Measurements from ENCODE around the gene MERTK.

The MERTK gene

GRCh38 chr2:111999809-112000208, 101.4 kb downstream of the MERTK start:
- H3K27me3 ChIP-seq (ENCODE audit: insufficient read depth, low read depth, severe bottlenecking) = no peaks in the 10 kb centered on the region
- no peak for DNase-seq
- no peaks in the 10 kb centered on the region for H3K36me3 ChIP-seq
- H3K9me3 ChIP-seq (ENCODE audit: severe bottlenecking) = no peaks in the 10 kb centered on the region
- TF ChIP-seq CTCF (IDR thresholded peaks at IDR 0.05; ENCODE audit: low read depth, low read length) = no peak
- no peak overlapping the region for H3K27ac ChIP-seq
- H3K4me3 ChIP-seq (ENCODE audit: low read depth, low read length) = no peak overlapping the region

GRCh38 chr2:112000399-112001135, 102.2 kb downstream of the MERTK start:
- no peak overlapping the region for H3K4me3 ChIP-seq (ENCODE audit: low read depth, low read length)

GRCh38 chr2:112001136-112001715, 102.8 kb downstream of the MERTK start:
- H3K27ac ChIP-seq = no peak overlapping the region
- DNase-seq = no peak
- no peaks in the 10 kb centered on the region for H3K36me3 ChIP-seq
- no peak for TF ChIP-seq CTCF (IDR thresholded peaks at IDR 0.05; ENCODE audit: low read depth, low read length)
- H3K4me3 ChIP-seq (ENCODE audit: low read depth, low read length) = no peak overlapping the region
- no peaks in the 10 kb centered on the region for H3K9me3 ChIP-seq (ENCODE audit: severe bottlenecking)
- no peaks in the 10 kb centered on the region for H3K27me3 ChIP-seq (ENCODE audit: insufficient read depth, low read depth, severe bottlenecking)

More at GRCh38 chr2:112000399-112001135, 102.2 kb downstream of the MERTK start:
- DNase-seq = no peak
- Histone ChIP-seq H3K36me3 (no peaks in the 10 kb centered on the region), H3K9me3 (ENCODE audit: severe bottlenecking) (no peaks in the 10 kb centered on the region), H3K27ac (no peak overlapping the region), H3K27me3 (ENCODE audit: insufficient read depth, low read depth, severe bottlenecking) (no peaks in the 10 kb centered on the region)
- TF ChIP-seq CTCF (IDR thresholded peaks at IDR 0.05; ENCODE audit: low read depth, low read length) = no peak

GRCh38 chr2:112001942-112002341, 103.5 kb downstream of the MERTK start:
- no peak overlapping the region for H3K27ac ChIP-seq
- H3K36me3 ChIP-seq = no peaks in the 10 kb centered on the region
- DNase-seq = no peak
- no peak overlapping the region for H3K4me3 ChIP-seq (ENCODE audit: low read depth, low read length)
- no peak for TF ChIP-seq CTCF (IDR thresholded peaks at IDR 0.05; ENCODE audit: low read depth, low read length)
- no peaks in the 10 kb centered on the region for H3K9me3 ChIP-seq (ENCODE audit: severe bottlenecking)
- H3K27me3 ChIP-seq (ENCODE audit: insufficient read depth, low read depth, severe bottlenecking) = no peaks in the 10 kb centered on the region

- TF ChIP-seq CTCF (IDR thresholded peaks at IDR 0.05; ENCODE audit: low read depth, low read length) = no peak
- H3K4me3 ChIP-seq (ENCODE audit: low read depth, low read length) = no peak overlapping the region
- no peak overlapping the region for H3K27ac ChIP-seq
- H3K36me3 ChIP-seq = no peaks in the 10 kb centered on the region
- H3K9me3 ChIP-seq (ENCODE audit: severe bottlenecking) = no peaks in the 10 kb centered on the region
- no peaks in the 10 kb centered on the region for H3K27me3 ChIP-seq (ENCODE audit: insufficient read depth, low read depth, severe bottlenecking)
- DNase-seq = no peak
Observed at GRCh38 chr2:112003576-112004252, 105.3 kb downstream of the MERTK start.
